SK-N-SH treated with all-trans-retinoic acid at 6 μM for 48 hours (cell line): ENCODE data around the gene DHRS12.

Experiments
- RARB ChIP-seq: fragments of 250-450 bp; sonication (Bioruptor Pico); IDR thresholded peaks from 2 replicates; pipeline ENCODE4 v1.8.0; 2021; ENCODE audit warnings: mild to moderate bottlenecking, moderate library complexity
- TOX ChIP-seq: fragments of 250-450 bp; sonication (Bioruptor Pico); IDR thresholded peaks from 2 replicates; pipeline ENCODE4 v1.8.0; 2021; ENCODE audit warnings: mild to moderate bottlenecking, moderate library complexity, borderline replicate concordance
- ZFP3 ChIP-seq: fragments of 250-450 bp; sonication (Bioruptor Pico); IDR thresholded peaks from 2 replicates; pipeline ENCODE4 v1.5.0; 2020; ENCODE audit warnings: mild to moderate bottlenecking, moderate library complexity

DNA sequence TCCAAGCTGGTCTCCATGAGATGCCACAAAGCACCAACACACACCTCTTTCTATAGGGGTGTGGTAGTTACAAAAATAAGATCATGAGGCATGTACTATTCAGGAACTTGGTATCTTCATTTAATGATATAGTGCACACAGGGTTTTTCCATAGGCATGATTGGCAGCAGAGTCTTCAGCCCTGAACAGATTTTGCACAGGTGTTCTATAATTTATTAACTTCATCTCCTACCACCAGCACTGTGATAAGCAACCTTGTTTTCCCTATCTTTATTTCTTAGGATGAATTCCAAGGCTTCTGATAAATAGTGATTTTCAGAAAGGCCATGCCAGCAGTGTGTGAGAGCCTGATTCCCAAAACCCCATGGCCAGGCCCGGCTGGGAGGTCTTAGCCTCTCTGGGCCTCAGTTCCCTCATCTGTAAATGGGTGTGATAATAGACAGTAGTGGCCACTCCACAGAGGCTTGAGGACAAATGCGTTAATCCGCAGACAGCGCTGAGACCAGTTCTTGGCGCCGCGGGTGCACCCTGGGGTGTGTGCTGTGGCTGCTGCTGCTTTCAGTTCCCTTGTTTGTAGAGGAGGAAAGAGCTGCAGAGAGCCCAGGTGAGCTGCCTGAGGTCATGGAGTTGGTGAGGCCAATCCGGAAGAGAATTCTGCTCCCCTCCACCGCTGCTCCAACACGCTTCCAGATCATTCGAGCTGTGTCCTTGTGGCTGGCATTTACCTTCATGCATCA, 33.1 kb downstream of the DHRS12 start:
- TF ChIP-seq RARB (CRISPR knock-in tag) (no peak), ZFP3 (CRISPR knock-in tag) (no peak), TOX (CRISPR knock-in tag) (no peak)
